Parathyroid adenoma (tissue), 2 donors: ENCODE measurements around the gene SPATA2L.
A peak's percentile ranks its signal among the peaks of the same experiment; 100 is the strongest.
"Not testable (repeated sequence)": the region's sequence is repeated elsewhere in the genome, so short reads cannot be mapped to it uniquely, and the experiment has no call there.

Source experiments
- H2AFZ ChIP-seq: fragments of 300-600 bp; sonication (generic); one replicate; pipeline ENCODE4 v1.7.0; 2017; ENCODE audit warnings: antibody characterized with exemption, mild to moderate bottlenecking
- H3K27ac ChIP-seq: fragments of 300-600 bp; sonication (generic); one replicate; pipeline ENCODE4 v1.7.0; 2017
- H3K27me3 ChIP-seq: fragments of 300-600 bp; sonication (generic); one replicate; pipeline ENCODE4 v1.7.0; 2017; ENCODE audit warnings: low read length; ENCODE audit not compliant: control insufficient read depth, insufficient read depth
- H3K36me3 ChIP-seq: fragments of 300-600 bp; sonication (generic); one replicate; pipeline ENCODE4 v1.7.0; 2017; ENCODE audit warnings: low read length; ENCODE audit not compliant: control insufficient read depth, insufficient read depth
- H3K4me1 ChIP-seq: fragments of 300-600 bp; sonication (generic); one replicate; pipeline ENCODE4 v1.7.0; 2017; ENCODE audit warnings: control low read depth
- H3K4me2 ChIP-seq: fragments of 300-600 bp; sonication (generic); one replicate; pipeline ENCODE4 v1.7.0; 2017; ENCODE audit warnings: low read length
- H3K4me3 ChIP-seq: fragments of 300-600 bp; sonication (generic); one replicate; pipeline ENCODE4 v1.7.0; 2017; ENCODE audit warnings: low read depth, low read length
- H3K79me2 ChIP-seq: fragments of 300-600 bp; sonication (generic); one replicate; pipeline ENCODE4 v1.7.0; 2017; ENCODE audit warnings: control low read depth
- H3K9ac ChIP-seq: fragments of 300-600 bp; sonication (generic); one replicate; pipeline ENCODE4 v1.7.0; 2017; ENCODE audit warnings: mild to moderate bottlenecking
- H3K9me3 ChIP-seq: fragments of 300-600 bp; sonication (generic); one replicate; pipeline ENCODE4 v1.7.0; 2017; ENCODE audit warnings: low read length; ENCODE audit not compliant: control insufficient read depth
- CTCF ChIP-seq: fragments of 300-600 bp; sonication (generic); IDR thresholded peaks from one replicate; pipeline ENCODE4 v1.7.0; 2017; ENCODE audit warnings: antibody characterized with exemption, mild to moderate bottlenecking
- donor health status: primary hyperparathyroidism.

The SPATA2L gene

GRCh38 chr16:89700649-89701424 lies 668 bp downstream of the SPATA2L start:
- Histone ChIP-seq H3K4me2 (peak overlapping the region; percentile 97), H3K27ac (peak overlapping the region; percentile 90), H3K36me3 (no peaks in the 10 kb centered on the region), H2AFZ (peak overlapping the region; percentile 75), H3K4me1 (peaks cover 8% of the 10 kb centered on the region), H3K27me3 (no peaks in the 10 kb centered on the region), H3K79me2 (no peaks in the 10 kb centered on the region), H3K9ac (peak overlapping the region; percentile 65), H3K4me3 (peak overlapping the region; percentile 83), H3K9me3 (no peaks in the 10 kb centered on the region)
- TF ChIP-seq CTCF, result no peak

- H3K79me2 ChIP-seq, result no peaks in the 10 kb centered on the region
These were observed 1.3 kb downstream of the SPATA2L start for GRCh38 chr16:89700100-89700648.

GRCh38 chr16:89699629-89700099 lies 1.8 kb downstream of the SPATA2L start:
- not testable (repeated sequence) for H3K79me2 ChIP-seq, H2AFZ ChIP-seq, H3K9ac ChIP-seq, H3K4me1 ChIP-seq, H3K36me3 ChIP-seq, H3K27me3 ChIP-seq, H3K9me3 ChIP-seq
- Histone ChIP-seq H3K27ac (peak overlapping the region; percentile 90), H3K4me3 (peak overlapping the region; percentile 83), H3K4me2 (peak overlapping the region; percentile 97)

More at GRCh38 chr16:89700100-89700648, 1.3 kb downstream of the SPATA2L start:
- H3K36me3 ChIP-seq, result no peaks in the 10 kb centered on the region
- H3K27ac ChIP-seq, result peak overlapping the region; percentile 90
- no peaks in the 10 kb centered on the region for H3K9me3 ChIP-seq
- peak overlapping the region; percentile 97 for H3K4me2 ChIP-seq
- peak overlapping the region; percentile 75 for H2AFZ ChIP-seq
- H3K4me3 ChIP-seq, result peak overlapping the region; percentile 83
- peaks cover 7% of the 10 kb centered on the region for H3K4me1 ChIP-seq
- no peaks in the 10 kb centered on the region for H3K27me3 ChIP-seq
- TF ChIP-seq CTCF, result peak; percentile 91
- no peak overlapping the region for H3K9ac ChIP-seq

- H3K27me3 ChIP-seq, H3K79me2 ChIP-seq, H3K4me2 ChIP-seq, H3K27ac ChIP-seq, H3K4me3 ChIP-seq, H2AFZ ChIP-seq, H3K36me3 ChIP-seq, H3K9ac ChIP-seq, H3K4me1 ChIP-seq, H3K9me3 ChIP-seq: not testable (repeated sequence)
These were observed 2.8 kb downstream of the SPATA2L start for GRCh38 chr16:89698717-89699116.

GRCh38 chr16:89697616-89698331 lies 3.7 kb downstream of the SPATA2L start:
- Histone ChIP-seq H3K9ac (no peak overlapping the region), H3K36me3 (no peaks in the 10 kb centered on the region)

More at GRCh38 chr16:89697616-89698331, 3.7 kb downstream of the SPATA2L start:
- H3K4me3 ChIP-seq, result no peak overlapping the region
- no peaks in the 10 kb centered on the region for H3K79me2 ChIP-seq
- H3K4me2 ChIP-seq, result no peak overlapping the region
- no peak overlapping the region for H2AFZ ChIP-seq
- TF ChIP-seq CTCF, result no peak
- no peaks in the 10 kb centered on the region for H3K9me3 ChIP-seq
- H3K27ac ChIP-seq, result no peak overlapping the region
- H3K4me1 ChIP-seq, result peaks cover 5% of the 10 kb centered on the region
- H3K27me3 ChIP-seq, result no peaks in the 10 kb centered on the region
